OCI-LY1 (cell line): Measurements from ENCODE around the gene PTP4A2.

Experiments used
- H2AFZ ChIP-seq: fragments of 200-600 bp; sonication (generic), shearing (Covaris generic); 2 replicates; pipeline ENCODE4 v1.6.0; 2014; ENCODE audit warnings: antibody characterized with exemption, mild to moderate bottlenecking, low read length
- H3F3A ChIP-seq: fragments of 200-600 bp; sonication (generic), shearing (Covaris generic); 2 replicates; pipeline ENCODE4 v1.6.0; 2014; ENCODE audit warnings: mild to moderate bottlenecking, antibody characterized with exemption, low read length, moderate library complexity; ENCODE audit not compliant: insufficient read depth
- H3K27ac ChIP-seq: fragments of 200-600 bp; sonication (generic); 2 replicates; pipeline ENCODE4 v1.5.1; 2014; ENCODE audit warnings: low read length, mixed run types, mild to moderate bottlenecking, low read depth; ENCODE audit not compliant: poor library complexity, severe bottlenecking
- H3K27me3 ChIP-seq: fragments of 200-600 bp; sonication (generic); 2 replicates; pipeline ENCODE4 v1.6.0; 2014; ENCODE audit warnings: antibody characterized with exemption, mild to moderate bottlenecking, low read length, moderate library complexity; ENCODE audit not compliant: insufficient read depth
- H3K36me3 ChIP-seq: fragments of 200-600 bp; sonication (generic); 2 replicates; pipeline ENCODE4 v1.6.1; 2014; ENCODE audit warnings: mild to moderate bottlenecking, antibody characterized with exemption, low read length, moderate library complexity, mixed read lengths; ENCODE audit not compliant: insufficient read depth
- H3K4me1 ChIP-seq: fragments of 200-600 bp; sonication (generic); 2 replicates; pipeline ENCODE4 v1.5.1; 2014; ENCODE audit warnings: mild to moderate bottlenecking, low read length, moderate library complexity; ENCODE audit not compliant: insufficient read depth, severe bottlenecking
- H3K4me2 ChIP-seq: fragments of 200-600 bp; sonication (generic), shearing (Covaris generic); 2 replicates; pipeline ENCODE4 v1.6.1; 2014; ENCODE audit warnings: low read length
- H3K4me3 ChIP-seq: fragments of 200-600 bp; sonication (generic); 2 replicates; pipeline ENCODE4 v1.5.1; 2014; ENCODE audit warnings: low read length, low read depth, mild to moderate bottlenecking, mixed read lengths; ENCODE audit not compliant: poor library complexity, severe bottlenecking
- H3K79me2 ChIP-seq: fragments of 200-600 bp; shearing (Covaris generic); 2 replicates; pipeline ENCODE4 v1.6.1; 2016; ENCODE audit warnings: mixed run types, low read length, mixed read lengths; ENCODE audit not compliant: insufficient read depth
- H3K9ac ChIP-seq: fragments of 200-600 bp; sonication (generic), shearing (Covaris generic); 2 replicates; pipeline ENCODE4 v1.6.1; 2014; ENCODE audit warnings: mild to moderate bottlenecking, low read length, mixed read lengths
- H3K9me2 ChIP-seq: fragments of 200-600 bp; sonication (generic), shearing (Covaris generic); 2 replicates; pipeline ENCODE4 v1.6.1; 2014; ENCODE audit warnings: low read depth, mild to moderate bottlenecking, low read length, mixed read lengths
- H3K9me3 ChIP-seq: fragments of 200-600 bp; shearing (Covaris generic); 2 replicates; pipeline ENCODE4 v1.6.1; 2014; ENCODE audit warnings: low read length, mixed read lengths
- H4K20me1 ChIP-seq: fragments of 200-600 bp; sonication (generic), shearing (Covaris generic); 2 replicates; pipeline ENCODE4 v1.6.0; 2016; ENCODE audit warnings: mild to moderate bottlenecking, low read length; ENCODE audit not compliant: insufficient read depth
- CTCF ChIP-seq: fragments of 200-600 bp; sonication (generic), shearing (Covaris generic); IDR thresholded peaks from 2 replicates; pipeline ENCODE4 v1.5.1; 2017; ENCODE audit warnings: mild to moderate bottlenecking, antibody characterized with exemption, low read length, moderate library complexity, mixed read lengths
- EZH2 ChIP-seq: fragments of 200-600 bp; sonication (generic), shearing (Covaris generic); IDR thresholded peaks from 2 replicates; pipeline ENCODE4 v1.8.0; 2017; ENCODE audit warnings: borderline replicate concordance, mixed run types, mild to moderate bottlenecking, antibody characterized with exemption, low read length, moderate library complexity, mixed read lengths

PTP4A2 gene

DNA sequence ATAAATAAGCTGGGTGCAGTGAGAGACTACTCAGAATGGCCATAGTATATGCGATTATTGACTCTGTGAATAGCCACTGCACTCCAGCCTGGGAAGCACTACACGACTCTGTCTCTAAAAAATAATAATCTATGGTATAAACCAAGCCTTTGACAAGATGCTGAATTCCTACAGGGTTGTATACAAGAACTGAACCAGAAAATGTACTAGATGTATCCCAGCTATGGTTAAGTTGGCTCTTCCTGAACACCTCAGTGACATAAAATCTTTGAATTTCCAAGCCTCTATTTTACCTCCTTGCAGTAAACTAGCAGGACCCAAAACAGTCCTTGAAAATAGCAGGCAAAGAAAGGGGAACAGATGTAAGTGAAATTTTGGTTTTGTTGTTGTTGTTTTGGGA is 32.5 kb downstream of the PTP4A2 start:
- H3K9me2 ChIP-seq, result no peaks in the 10 kb centered on the region
- no peak overlapping the region for H3K9ac ChIP-seq
- H3K27ac ChIP-seq, result no peak overlapping the region
- H3F3A ChIP-seq, result peaks cover 6% of the 10 kb centered on the region; the same call in 1 of the 2 replicates
- no peaks in the 10 kb centered on the region for H3K27me3 ChIP-seq
- peaks cover 58% of the 10 kb centered on the region for H3K36me3 ChIP-seq
- no peaks in the 10 kb centered on the region for H3K9me3 ChIP-seq
- no peak overlapping the region for H2AFZ ChIP-seq
- H4K20me1 ChIP-seq, result no peaks in the 10 kb centered on the region
- TF ChIP-seq CTCF (no peak), EZH2 (no peak)
- no peaks in the 10 kb centered on the region for H3K79me2 ChIP-seq
- H3K4me1 ChIP-seq, result peaks cover 9% of the 10 kb centered on the region
- no peak overlapping the region for H3K4me2 ChIP-seq
- no peak overlapping the region for H3K4me3 ChIP-seq

GRCh38 chr1:31905093-31905509 is 33.1 kb downstream of the PTP4A2 start:
- Histone ChIP-seq H2AFZ (no peak overlapping the region), H4K20me1 (no peaks in the 10 kb centered on the region), H3K4me2 (no peak overlapping the region), H3K9ac (no peak overlapping the region), H3K27me3 (no peaks in the 10 kb centered on the region), H3K9me3 (no peaks in the 10 kb centered on the region), H3K4me3 (no peak overlapping the region), H3F3A (peaks cover 6% of the 10 kb centered on the region; the same call in 1 of the 2 replicates), H3K9me2 (no peaks in the 10 kb centered on the region), H3K36me3 (peaks cover 52% of the 10 kb centered on the region), H3K27ac (no peak overlapping the region), H3K79me2 (no peaks in the 10 kb centered on the region), H3K4me1 (peaks cover 9% of the 10 kb centered on the region)
- TF ChIP-seq CTCF, result no peak
- TF ChIP-seq EZH2, result no peak

- Histone ChIP-seq H2AFZ (no peak overlapping the region), H3K4me1 (peaks cover 9% of the 10 kb centered on the region), H4K20me1 (no peaks in the 10 kb centered on the region), H3K9me2 (no peaks in the 10 kb centered on the region), H3K4me3 (no peak overlapping the region), H3K9ac (no peak overlapping the region), H3K36me3 (peaks cover 46% of the 10 kb centered on the region), H3K27ac (no peak overlapping the region), H3K9me3 (no peaks in the 10 kb centered on the region), H3K79me2 (no peaks in the 10 kb centered on the region), H3K4me2 (no peak overlapping the region), H3K27me3 (no peaks in the 10 kb centered on the region), H3F3A (peaks cover 6% of the 10 kb centered on the region; the same call in 1 of the 2 replicates)
- TF ChIP-seq EZH2 (no peak), CTCF (no peak)
Measured at GRCh38 chr1:31904339-31905092, 33.7 kb downstream of the PTP4A2 start.
